ENCODE results near the gene EIF3K.

Gene EIF3K

DNA sequence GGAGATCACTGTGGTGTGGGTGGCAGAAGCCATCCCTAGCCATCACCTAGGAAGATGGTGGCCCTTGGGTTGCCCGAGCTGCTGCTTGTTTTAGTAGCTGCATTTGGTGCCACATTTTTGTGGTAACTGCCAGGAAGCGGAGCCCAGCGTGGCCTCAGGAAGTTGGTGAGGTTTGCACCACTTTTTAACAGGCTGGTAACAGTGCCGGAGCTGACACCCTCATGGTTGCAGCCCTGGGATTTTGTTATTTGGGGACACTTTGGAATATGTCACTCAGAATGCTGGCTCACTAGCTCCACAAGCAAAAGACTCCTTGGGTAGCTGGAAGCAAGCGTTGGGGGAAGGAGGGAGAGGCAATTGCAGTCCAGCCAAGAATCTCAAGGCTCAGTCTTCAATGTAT, 50.6 kb downstream of the EIF3K start:
- no peak for DNase-seq

- DNase-seq, result no peak
These were observed 52.0 kb downstream of the EIF3K start for GRCh38 chr19:38670921-38671398.

- no peak for DNase-seq
These were observed 52.7 kb downstream of the EIF3K start for GRCh38 chr19:38671654-38672053.

DNA sequence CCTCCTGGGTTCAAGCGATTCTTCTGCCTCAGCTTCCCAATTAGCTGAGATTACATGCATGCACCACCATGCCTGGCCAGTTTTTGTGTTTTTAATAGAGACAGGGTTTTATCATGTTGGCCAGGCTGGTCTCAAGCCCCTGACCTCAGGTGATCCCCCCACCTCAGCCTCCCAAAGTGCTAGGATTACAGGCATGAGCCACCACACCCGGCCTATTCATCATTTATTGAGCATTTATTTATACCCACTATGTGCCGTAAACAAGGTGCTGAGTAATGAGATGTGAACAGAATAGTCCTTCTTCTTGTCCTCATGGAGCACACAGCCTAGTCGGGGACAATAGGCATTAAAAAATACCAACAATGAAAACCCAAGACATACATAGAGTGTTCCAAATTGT, 54.0 kb downstream of the EIF3K start:
- no peak for DNase-seq

- no peak for DNase-seq
These were observed 55.6 kb downstream of the EIF3K start for GRCh38 chr19:38674388-38675171.

- DNase-seq, result no peak
These were observed 56.6 kb downstream of the EIF3K start for GRCh38 chr19:38675611-38676010.

DNA sequence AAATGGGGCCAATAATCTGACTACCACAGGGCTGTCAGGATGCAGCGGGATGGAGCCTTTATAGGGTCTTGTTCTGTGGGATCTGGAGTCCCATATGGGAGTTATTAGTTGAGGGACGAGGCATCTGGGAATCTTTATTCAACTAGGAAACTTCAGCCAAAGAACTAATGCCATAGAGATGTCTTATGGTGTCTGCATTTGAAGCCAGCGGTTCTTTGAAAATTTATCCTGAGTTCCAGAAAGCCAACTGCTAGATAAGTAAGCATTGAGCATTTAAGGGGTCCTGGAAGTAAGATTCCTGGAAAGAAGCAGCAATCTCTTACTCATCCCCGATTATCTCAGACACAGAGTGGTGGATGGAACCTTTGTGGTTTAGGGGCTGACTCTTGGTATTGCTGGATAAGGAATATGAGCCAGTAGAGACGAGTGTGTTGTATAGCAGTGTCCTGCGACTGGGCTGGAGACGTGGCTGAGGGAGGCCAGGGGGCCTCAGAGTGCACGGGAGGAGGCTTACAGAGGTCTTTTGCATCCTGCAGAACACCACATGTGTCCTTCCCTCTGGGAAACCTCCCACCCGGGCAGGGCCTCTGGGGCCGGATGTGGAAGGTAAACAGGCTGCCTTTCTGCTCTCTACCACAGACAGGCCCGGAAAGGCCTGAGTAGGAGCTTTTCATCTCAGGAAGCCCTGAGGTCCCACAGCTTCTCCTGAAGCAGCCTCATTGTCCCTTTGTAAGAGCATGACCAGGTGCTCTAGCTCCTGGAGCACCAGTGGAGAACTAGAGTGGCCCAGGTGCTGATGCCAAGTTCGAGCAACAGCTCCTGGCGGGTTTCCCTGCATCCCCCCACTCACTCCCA, 57.3 kb downstream of the EIF3K start:
- DNase-seq, result no peak

- DNase-seq, result no peak
These were observed 58.1 kb downstream of the EIF3K start for GRCh38 chr19:38676878-38677646.

GRCh38 chr19:38678217-38678890, 59.4 kb downstream of the EIF3K start:
- no peak for DNase-seq

DNA sequence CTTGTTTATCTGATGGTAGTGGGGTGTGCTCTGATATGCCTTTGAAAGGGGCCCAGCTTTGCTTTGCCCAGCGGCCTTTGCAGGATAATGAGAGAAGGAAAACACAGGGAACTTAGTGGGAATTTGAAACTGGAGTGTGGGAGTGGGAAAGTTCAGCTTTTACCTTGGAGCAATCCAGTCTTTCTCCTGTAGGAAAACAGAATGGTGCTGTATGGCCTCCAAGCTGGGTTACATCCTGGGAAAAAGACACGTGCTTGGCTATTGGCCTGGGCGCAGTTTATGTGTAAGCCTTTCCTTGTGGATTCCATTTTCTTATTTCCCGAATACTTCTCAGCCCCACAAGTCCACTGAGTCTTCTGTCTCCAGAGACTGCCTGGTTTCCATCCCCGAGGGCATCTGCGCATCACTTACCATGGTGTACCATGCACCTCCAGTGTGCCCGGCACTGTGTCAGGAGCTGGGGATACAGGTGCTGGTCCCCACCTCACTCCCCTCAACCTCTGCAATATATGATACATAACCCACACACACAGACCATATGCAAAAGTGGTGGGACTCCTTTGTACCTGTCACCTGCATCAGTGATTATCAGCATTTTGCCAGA, 60.0 kb downstream of the EIF3K start:
- DNase-seq, result no peak

DNA sequence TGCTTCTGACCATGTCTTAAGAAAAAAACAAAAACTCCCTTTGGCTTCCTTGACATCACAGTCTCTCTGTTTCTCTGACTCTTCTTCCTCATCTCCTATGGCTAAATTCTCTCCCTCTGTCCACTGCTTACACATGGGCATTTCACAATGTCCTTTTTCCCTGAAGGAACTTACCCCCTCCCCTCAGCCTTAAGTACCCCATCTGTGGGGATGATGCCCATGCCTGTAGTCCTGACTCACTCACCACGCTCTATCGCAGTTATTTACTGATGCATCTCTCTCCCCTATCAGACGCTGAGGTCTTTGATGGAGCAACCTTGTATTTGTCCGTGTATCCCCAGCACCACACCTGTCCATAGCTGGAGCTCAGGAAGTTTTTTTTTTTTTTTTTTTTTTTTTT, 60.9 kb downstream of the EIF3K start:
- no peak for DNase-seq

DNA sequence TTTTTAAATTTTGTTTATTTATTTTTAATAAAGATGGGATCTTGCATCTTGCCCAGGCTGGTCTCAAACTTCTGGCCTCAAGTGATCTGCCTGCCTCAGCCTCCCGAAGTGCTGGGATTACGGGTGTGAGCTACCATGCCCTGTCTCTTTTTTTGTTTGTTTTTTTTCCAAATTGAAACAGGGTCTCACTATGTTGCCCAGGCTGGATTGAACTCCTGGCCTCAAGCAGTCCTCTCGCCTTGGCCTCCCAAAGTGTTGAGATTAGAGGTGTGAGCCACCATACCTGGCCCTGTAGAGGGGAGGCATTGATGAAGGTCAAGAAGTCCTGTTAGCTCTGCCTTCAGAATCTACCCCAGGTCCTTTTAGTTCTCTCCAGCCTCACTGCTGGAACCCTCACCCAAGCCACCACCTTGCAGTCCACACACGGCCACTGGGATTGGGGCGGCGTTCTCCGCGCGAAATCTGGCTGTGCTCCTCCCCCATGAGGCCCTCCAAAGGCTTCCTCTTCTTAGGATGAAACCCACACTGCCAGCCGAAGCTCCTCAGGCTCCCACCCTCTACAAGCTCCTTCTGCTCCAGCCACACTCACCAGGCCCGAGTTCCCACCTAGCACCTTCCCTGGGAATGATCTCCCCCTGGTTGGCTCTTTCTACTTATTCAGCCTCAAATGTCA, 63.3 kb downstream of the EIF3K start:
- no peak for DNase-seq

- no peak for DNase-seq
These were observed 63.9 kb downstream of the EIF3K start for GRCh38 chr19:38682872-38683392.

- DNase-seq, result peak; percentile 21
These were observed 64.5 kb downstream of the EIF3K start for GRCh38 chr19:38683393-38684077.

DNA sequence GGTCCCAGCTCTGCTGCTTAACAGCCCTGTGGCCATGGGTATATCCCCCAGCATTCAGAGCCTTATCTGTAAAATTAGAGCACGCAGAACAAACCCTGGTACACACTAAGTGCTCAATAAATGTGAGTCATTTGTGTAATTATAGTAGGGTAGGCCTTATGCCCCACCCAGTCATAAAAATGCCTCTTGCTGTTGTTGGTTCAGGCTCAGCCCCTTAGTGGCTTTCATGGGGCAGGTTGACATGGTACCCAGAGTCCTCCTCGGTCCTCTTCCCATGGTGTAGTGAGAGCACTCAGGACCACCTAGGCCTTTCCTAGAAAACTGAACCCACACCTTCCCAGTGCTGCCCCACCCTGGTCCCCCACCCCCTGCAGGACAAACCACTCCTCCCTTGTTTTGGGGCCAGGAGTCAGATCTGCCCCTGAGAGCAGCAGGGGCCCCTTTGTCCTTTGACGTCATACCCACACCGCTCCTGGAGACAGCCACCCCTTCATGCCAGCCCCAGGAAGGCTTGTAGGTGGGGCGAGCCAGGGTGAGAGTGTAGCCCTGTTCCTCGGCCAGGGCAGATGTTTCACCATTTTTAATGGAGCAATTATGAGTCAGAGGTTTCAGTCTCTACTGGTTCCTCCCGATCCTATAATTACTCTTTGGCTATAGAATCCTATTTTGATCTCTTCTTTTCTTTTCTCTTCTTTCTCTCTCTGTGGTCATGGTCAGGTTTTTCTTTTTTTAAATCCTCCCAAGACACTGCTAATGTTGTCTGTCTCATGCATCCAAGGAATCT, 65.3 kb downstream of the EIF3K start:
- DNase-seq, result no peak

GRCh38 chr19:38684862-38685665, 66.1 kb downstream of the EIF3K start:
- no peak for DNase-seq

DNA sequence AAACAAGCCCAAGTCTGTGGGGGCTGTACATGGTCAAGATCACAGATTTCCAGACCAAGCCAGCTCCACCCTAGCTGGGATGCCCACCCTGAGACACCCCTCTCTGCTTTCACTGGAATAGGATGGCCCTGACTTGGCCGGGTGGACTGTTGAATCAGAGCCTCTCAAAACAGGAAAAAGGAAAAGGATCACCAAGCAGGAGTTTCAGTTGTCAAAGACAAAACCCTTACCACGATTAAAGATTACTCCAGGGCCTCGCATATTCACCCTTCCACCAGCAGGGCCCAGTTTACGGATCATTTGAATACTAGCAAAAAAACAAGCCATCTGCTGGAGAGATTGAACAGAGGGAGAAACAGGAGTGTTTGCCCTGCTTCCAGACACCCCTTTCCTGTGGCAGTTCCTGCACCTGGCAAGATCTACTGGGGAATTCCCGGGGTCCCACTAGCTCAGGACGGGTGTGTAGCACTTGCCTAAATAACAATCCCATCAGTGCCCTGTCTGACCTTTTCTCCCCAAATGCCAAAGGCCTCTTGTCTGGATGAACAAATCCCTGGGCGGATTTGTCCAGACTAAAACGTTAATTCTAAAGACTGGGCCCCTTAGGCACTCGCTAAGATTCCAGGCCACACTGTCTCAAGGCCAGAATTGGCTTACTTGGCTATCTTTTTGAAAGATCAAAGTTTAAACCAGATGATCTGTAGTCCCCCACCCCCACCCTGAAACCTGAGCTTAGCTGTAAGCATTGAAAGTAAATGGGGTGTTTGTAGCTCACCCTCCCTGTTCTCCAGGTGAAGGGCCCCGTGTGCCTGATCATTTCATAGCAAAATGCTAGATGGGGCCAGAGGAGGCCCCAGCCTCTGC, 66.9 kb downstream of the EIF3K start:
- no peak for DNase-seq

DNA sequence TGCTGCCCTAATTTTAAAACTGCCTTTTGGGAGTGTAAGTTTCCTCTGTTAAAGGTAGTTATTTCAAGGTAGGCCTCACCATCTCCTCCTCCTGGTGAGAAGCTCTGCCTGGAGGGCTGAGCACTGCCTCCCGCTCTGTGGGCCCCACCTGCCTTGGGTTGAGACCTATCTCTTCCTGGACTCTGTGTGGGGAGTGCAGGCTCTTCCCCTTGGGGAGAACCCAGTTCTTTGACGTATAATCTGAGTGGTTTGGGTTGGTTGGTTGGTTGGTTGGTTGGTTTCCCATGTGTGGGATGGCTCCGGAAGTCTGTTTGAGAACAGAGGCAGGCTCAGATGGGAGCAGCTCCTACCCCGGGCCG, 67.5 kb downstream of the EIF3K start:
- no peak for DNase-seq

All from COR-L47 (cell line).